ENCODE data around the gene RPTOR.

GRCh38 chr17:80640366-80641084, 95.9 kb downstream of the RPTOR start:
- TF ChIP-seq MYC (IDR thresholded peaks at IDR 0.05; ENCODE audit: low read depth, low read length) (no peak), CTCF (IDR thresholded peaks at IDR 0.05; ENCODE audit: extremely low read depth in 1 of 2, insufficient read depth in 1 of 2, low read depth in 1 of 2, low read length in 2 of 2) (no peak), EZH2 (IDR thresholded peaks at IDR 0.05; ENCODE audit: borderline replicate concordance, low read depth, low read length, severe bottlenecking) (no peak), POLR2A (IDR thresholded peaks at IDR 0.05; ENCODE audit: low read depth, low read length) (no peak), FOS (IDR thresholded peaks at IDR 0.05; ENCODE audit: borderline replicate concordance, insufficient read depth, low read length) (no peak), JUN (IDR thresholded peaks at IDR 0.05; ENCODE audit: borderline replicate concordance, insufficient read depth, insufficient read length, low read depth) (no peak)

Measured in endothelial cell of umbilical vein (primary cell).